Coronary artery (tissue), 2 donors: ENCODE data around the gene SLC4A2.
A peak's percentile ranks its signal among the peaks of the same experiment; 100 is the strongest.
"Not testable (repeated sequence)": the region's sequence is repeated elsewhere in the genome, so short reads cannot be mapped to it uniquely, and the experiment has no call there.

ENCODE experiments used
- DNase-seq: peaks from one replicate; pipeline ENCODE4 v3.0.0-alpha.2; 2017; ENCODE audit warnings: low spot score
- H3K27ac ChIP-seq, 2 donors: fragments of 200-600 bp; sonication (generic); one replicate each; pipeline ENCODE4 v1.5.1; 2016 to 2019
- H3K4me3 ChIP-seq: fragments of 200-600 bp; sonication (generic); 2 replicates; pipeline ENCODE4 v1.5.1; 2016; ENCODE audit warnings: mild to moderate bottlenecking, moderate library complexity
- TF ChIP-seq, protein P1 (sequence below): fragments of 200-600 bp; sonication (generic); IDR thresholded peaks from one replicate; pipeline ENCODE4 v1.5.1; 2019; ENCODE audit warnings: antibody characterized with exemption

SLC4A2 gene

DNA sequence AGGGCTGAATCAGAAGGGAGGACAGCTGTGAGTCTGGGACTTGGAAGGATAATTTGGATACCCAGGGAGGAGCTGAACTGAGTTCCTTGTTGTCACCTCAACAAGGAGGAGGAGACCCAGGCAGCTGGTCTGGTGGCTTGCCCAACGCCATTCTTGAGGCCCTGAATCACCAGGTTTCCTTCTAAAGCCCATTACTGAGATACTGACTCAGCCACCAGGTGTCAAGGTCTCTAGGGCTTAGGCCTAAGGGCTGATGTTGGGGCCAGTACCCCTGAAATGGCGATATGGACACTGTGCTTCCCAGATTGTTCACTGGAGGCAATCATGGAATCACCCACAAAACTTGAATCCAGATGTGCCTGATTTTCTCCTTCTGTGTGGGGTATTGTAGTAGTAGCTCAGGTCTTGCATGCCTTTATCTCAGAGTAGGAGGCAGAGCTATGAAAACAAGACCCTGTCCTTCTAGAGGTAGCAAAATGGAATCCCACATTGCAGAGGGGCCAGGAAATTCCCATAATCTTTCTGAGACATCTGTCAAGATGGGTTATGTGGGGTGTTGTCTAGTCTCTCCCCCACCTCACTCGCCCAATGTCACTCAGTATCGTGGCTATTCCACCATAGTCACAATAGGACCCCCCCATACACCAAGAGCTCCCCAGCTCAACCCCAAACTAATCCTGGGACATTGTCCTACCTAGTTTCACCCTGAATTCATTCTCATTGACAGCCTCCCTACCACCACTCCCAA lies 33.3 kb upstream of the SLC4A2 start:
- TF ChIP-seq, protein P1, sequence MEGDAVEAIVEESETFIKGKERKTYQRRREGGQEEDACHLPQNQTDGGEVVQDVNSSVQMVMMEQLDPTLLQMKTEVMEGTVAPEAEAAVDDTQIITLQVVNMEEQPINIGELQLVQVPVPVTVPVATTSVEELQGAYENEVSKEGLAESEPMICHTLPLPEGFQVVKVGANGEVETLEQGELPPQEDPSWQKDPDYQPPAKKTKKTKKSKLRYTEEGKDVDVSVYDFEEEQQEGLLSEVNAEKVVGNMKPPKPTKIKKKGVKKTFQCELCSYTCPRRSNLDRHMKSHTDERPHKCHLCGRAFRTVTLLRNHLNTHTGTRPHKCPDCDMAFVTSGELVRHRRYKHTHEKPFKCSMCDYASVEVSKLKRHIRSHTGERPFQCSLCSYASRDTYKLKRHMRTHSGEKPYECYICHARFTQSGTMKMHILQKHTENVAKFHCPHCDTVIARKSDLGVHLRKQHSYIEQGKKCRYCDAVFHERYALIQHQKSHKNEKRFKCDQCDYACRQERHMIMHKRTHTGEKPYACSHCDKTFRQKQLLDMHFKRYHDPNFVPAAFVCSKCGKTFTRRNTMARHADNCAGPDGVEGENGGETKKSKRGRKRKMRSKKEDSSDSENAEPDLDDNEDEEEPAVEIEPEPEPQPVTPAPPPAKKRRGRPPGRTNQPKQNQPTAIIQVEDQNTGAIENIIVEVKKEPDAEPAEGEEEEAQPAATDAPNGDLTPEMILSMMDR, result no peak
- H3K4me3 ChIP-seq, result no peak overlapping the region
- H3K27ac ChIP-seq, result no peak overlapping the region
- DNase-seq, result no peak

DNA sequence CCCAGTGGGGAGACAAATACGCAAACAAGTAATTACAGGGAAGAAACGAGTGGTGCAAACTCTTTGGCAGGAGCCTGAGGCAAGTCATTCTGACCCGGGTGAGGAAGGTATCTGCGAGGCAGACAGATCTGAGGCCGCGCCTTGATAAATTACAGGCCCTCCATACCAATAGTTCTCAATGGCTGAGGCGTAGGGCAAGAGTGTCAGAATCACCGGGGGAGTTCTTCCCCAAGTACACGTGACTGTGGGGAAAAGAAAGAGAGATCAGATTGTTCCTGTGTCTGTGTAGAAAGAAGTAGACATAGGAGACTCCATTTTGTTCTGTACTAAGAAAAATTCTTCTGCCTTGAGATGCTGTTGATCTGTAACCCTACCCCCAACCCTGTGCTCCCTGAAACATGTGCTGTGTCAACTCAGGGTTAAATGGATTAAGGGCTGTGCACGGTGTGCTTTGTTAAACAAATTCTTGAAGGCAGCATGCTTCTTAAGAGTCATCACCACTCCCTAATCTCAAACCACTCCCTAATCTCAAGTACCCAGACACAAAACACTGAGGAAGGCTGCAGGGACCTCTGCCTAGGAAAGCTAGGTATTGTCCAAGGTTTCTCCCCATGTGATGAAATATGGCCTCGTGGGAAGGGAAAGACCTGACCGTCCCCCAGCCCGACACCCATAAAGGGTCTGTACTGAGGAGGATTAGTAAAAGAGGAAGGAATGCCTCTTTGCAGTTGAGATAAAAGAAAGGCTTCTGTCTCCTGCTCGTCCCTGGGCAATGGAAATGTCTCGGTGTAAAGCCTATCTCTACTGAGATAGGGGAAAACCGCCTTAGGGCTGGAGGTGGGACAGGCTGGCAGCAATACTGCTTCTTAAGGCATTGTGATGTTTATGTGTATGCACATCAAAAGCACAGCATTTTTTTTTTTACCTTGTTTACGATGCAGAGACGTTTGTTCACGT lies 32.3 kb upstream of the SLC4A2 start:
- H3K27ac ChIP-seq, DNase-seq: not testable (repeated sequence)
- H3K4me3 ChIP-seq, result peak overlapping the region; percentile 78

DNA sequence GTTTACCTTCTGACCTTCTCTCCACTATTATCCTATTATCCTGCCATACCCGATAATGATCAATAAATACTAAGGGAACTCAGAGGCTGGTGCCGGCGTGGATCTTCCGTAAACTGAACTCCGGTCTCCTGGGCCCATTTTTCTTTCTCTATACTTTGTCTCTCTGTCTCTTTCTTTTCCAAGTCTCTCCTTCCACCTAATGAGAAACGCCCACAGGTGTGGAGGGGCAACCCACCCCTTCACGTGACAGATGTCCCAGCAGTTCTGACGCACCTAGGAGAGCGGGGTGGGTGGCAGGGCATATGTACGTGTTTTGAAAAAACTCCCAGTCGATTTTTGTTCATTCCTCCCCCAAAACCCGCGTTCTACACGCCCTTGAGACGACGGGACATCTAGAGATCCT lies 31.7 kb upstream of the SLC4A2 start:
- DNase-seq, result not testable (repeated sequence)
- Histone ChIP-seq H3K4me3 (peak overlapping the region; percentile 78), H3K27ac (peak overlapping the region in 1 of 2 donors; percentile 82)

DNA sequence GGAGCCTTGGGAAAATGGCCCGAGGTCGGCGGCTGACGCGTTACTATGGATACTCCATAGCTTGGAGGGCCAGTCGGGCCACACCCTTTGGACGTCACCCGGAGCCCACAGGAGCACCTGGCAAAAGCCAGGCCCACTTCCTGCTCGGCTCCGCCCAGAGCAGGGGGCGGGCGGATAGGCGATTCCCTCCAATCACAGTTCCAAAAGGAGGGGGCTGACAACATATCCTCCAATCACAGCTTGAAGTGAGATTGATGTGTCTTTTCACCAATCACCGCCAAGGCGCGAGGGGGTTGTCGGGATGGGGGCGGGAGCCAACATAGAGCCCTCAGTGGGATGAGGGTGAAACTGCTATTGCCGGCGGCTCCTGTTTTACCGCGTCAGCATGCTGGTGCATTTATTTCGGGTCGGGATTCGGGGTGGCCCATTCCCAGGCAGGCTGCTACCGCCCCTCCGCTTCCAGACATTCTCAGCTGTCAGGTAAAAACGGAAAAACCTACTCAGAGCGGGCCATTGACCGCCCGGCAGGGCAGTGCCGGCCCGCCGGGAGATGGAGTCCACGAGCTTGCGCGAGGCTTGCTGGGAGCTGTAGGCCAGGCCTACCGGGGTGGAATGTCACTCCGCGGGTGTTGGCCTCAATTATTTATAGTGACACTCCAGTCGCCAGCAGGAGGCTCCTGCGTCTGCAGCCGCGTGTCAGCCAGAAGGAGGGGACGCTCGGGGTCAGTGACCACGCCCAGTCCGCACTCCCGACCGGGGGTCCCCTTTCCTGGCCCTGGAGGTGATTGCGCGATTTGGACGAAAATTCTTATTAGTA lies 31.1 kb upstream of the SLC4A2 start, which contains the start of gene ABCB8:
TSS of gene ABCB8 (plus strand) at position 320 of the 817 bp plus-strand sequence. CDS start at position 386, 66 bp downstream.
- TF ChIP-seq, protein P1, result no peak
- H3K4me3 ChIP-seq, result peak within 1 kb of the TSS; percentile 78
- H3K27ac ChIP-seq, result peak within 1 kb of the TSS; percentile 61 to 82
- peak; percentile 99 for DNase-seq

DNA sequence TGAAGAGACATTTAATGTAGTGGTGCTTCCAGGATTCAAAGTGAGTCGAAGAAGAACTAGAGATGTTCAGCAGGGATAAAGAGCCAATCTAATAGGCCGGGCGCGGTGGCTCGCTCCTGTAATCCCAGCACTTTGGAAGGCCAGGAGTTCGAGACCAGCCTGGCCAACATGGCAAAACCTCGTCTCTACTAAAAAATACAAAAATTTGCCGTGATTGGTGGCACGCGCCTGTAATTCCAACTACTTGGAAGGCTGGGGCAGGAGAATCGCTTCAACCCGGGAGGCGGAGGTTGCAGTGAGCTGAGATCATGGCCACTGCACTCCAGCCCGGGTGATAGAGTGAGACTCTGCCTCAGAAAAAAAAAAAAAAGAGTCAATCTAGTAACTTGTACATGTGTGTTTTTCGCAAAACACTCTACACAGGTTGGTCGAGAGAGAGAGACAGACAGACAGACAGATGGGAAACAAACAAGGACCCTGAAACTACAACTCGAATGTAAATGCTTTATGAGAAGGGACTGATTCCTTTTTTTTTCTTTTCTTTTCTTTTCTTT lies 30.4 kb upstream of the SLC4A2 start:
- peak overlapping the region; percentile 61 to 82 for H3K27ac ChIP-seq
- DNase-seq, result no peak
- TF ChIP-seq, protein P1, result no peak
- peak overlapping the region; percentile 78 for H3K4me3 ChIP-seq

DNA sequence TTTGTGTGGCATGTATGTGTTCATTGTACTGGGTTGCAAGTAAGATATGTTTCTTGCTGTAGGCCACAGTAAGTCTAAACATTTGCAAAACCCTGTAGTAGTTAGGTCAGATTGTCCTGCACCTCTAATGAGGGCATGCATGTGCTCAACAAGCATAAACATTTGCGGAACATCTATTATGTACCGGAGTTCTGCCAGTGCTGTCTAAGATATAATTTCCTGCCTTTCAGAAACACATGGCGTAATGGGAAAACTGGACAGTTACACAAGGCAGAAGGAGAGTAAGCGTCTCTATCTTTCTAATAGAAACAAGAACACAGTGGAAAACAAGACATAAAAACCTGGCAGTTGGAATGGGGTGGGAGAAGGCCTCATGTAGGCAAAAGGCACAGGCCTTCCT lies 28.4 kb upstream of the SLC4A2 start:
- H3K27ac ChIP-seq, result no peak overlapping the region
- DNase-seq, result no peak
- no peak overlapping the region for H3K4me3 ChIP-seq
- TF ChIP-seq, protein P1, result no peak

DNA sequence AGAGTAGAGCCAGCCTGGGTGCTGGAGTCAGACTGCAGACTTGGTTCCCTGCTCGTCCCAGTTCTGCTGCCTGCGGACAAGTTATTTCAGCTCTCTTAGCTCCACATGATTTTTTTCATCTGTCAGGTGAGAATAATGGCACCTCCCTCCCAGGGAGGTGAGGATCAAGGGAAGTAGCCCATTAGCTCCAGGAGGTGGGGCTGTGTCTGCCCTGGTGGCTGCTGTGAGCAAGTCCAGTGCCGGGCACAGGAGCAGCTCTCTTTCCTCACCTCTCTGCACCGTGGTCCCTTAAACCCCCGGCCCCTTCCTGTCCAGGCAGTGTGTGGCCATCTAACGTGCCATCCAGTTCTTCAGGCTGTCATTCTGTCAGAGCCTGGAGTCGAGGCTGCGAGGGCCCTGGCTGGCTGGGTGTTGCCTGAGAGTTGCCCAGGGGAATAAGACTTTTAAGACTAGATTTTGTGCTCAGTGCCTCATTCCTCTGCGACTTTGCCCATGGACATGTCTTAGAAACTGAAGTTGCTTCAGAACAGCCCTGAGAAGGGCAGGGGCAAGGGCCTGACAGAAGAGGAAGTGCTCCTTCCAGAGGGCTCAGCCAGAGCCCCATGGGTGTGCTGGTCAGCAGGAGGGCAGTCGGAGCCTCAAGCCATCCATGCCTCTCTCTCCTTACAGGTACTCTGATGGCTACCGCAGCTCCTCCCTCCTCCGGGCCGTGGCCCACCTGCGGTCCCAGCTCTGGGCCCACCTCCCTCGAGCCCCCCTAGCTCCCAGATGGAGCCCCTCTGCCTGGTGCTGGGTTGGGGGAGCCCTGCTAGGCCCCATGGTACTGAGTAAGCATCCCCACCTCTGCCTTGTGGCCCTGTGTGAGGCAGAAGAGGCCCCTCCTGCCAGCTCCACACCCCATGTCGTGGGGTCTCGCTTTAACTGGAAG lies 26.2 kb upstream of the SLC4A2 start:
- Histone ChIP-seq H3K4me3 (no peak overlapping the region), H3K27ac (no peak overlapping the region)
- no peak for DNase-seq
- TF ChIP-seq, protein P1, result no peak
